SU-DHL-6 (cell line): ENCODE measurements around the gene SPZ1.

ENCODE experiments used
- EZH2phosphoT487 ChIP-seq: fragments of 200-600 bp; sonication (generic), shearing (Covaris generic); conservative IDR thresholded peaks from 2 replicates; pipeline ENCODE4 v1.6.1; 2018; ENCODE audit warnings: mild to moderate bottlenecking, antibody characterized with exemption, low read length, moderate library complexity, mixed read lengths
- TF ChIP-seq, protein P1 (sequence below): fragments of 200-600 bp; sonication (generic); IDR thresholded peaks from one replicate; pipeline ENCODE4 v1.5.1; 2017; ENCODE audit warnings: antibody characterized with exemption, mild to moderate bottlenecking, low read length, moderate library complexity; ENCODE audit not compliant: insufficient read depth, poor library complexity, severe bottlenecking

DNA sequence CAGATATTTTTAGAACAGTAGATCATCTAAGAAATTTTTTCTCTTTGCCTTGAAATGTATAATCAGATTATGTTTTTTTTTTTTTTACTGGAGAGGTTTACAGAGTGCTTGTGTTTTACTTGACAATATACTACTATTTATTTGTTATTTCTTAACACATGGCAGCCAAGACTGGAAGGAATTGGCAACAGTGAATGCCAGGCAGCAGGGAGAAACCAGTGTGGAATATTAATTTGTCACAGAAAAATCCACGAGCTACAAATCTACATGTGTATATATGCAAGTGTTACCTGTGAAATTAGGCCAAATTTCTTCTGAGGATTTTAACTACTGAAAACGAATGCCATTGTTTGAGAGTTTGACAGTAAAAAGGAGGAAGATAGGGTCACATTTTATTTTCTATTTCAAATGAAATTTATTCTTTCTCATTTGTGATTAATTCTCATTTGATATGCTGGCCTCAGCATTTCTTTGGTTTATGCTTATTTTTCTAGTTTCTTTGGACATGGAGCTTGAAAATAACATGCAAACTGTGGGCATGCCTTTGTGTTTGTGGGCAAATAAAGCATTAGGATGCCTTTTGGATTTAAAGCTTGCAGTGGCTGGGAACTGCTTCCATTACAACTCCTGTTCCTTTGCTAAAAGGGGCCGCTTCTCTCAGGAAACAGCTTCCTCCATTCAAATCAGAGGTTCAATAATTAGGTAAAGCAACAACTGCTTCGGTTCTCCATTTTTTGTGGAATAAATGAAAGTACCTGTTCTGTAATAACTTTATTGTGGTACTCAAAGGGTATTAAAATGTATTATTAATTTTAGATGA is 49.1 kb downstream of the SPZ1 start:
- no peak for TF ChIP-seq EZH2phosphoT487
- TF ChIP-seq, protein P1, sequence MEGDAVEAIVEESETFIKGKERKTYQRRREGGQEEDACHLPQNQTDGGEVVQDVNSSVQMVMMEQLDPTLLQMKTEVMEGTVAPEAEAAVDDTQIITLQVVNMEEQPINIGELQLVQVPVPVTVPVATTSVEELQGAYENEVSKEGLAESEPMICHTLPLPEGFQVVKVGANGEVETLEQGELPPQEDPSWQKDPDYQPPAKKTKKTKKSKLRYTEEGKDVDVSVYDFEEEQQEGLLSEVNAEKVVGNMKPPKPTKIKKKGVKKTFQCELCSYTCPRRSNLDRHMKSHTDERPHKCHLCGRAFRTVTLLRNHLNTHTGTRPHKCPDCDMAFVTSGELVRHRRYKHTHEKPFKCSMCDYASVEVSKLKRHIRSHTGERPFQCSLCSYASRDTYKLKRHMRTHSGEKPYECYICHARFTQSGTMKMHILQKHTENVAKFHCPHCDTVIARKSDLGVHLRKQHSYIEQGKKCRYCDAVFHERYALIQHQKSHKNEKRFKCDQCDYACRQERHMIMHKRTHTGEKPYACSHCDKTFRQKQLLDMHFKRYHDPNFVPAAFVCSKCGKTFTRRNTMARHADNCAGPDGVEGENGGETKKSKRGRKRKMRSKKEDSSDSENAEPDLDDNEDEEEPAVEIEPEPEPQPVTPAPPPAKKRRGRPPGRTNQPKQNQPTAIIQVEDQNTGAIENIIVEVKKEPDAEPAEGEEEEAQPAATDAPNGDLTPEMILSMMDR, result no peak
